Measurements from ENCODE around the gene AMOTL1. TPM values are rescaled to one million over a fixed set of nuclear protein-coding genes. Genes with fewer than 3 reads are reported as not detected.

Gene AMOTL1
- total and polyA plus RNA-seq, 2 of the 8 experiments (the other 6 are each of a cell fraction or from before 2014, with no cell fraction given), result 9.0 to 27.6 TPM

- 68% methylated on average over 4 of the region's 4 CpGs; no CpG with 5 or more reads in 1 of the 2 experiments for WGBS, 2 experiments (ENCODE audit: extremely low coverage in 1 of 2, insufficient coverage in 1 of 2, insufficient read length in 1 of 2, insufficient replicate concordance in 2 of 2, low coverage in 1 of 2, low lambda C conversion rate in 2 of 2, missing lambda C conversion rate in 1 of 2)
- CTCF ChIA-PET (ENCODE audit: partially characterized antibody), result interaction anchor here (6.2 kb wide), 1 partner anchor 16 kb away, joined by 44 read pairs; no protein-coding TSS in a partner anchor
- no peak for FAIRE-seq
Measured at GRCh38 chr11:94770563-94771120, 2.5 kb downstream of the AMOTL1 start.

More at GRCh38 chr11:94770563-94771120, 2.5 kb downstream of the AMOTL1 start:
- H2AK5ac ChIP-seq (ENCODE audit: low read depth, low read length), result no peak overlapping the region
- H3K18ac ChIP-seq (ENCODE audit: extremely low read depth, low read length), result no peak overlapping the region
- no peak overlapping the region for H3K56ac ChIP-seq (replicated peaks; ENCODE audit: insufficient read length, low read depth, low read length)
- no peak overlapping the region for H3K4ac ChIP-seq (replicated peaks; ENCODE audit: insufficient read length, low read depth, low read length)
- no peak overlapping the region for H3K23ac ChIP-seq (ENCODE audit: insufficient read length)
- H3K4me2 ChIP-seq (ENCODE audit: insufficient read depth in 1 of 2, low read depth in 2 of 2, low read length in 2 of 2), result peak overlapping the region; percentile 12 to 94
- peaks cover 8 to 68% of the 10 kb centered on the region in 2 experiments for H3K79me2 ChIP-seq (ENCODE audit: control insufficient read depth in 1 of 2, insufficient read depth in 2 of 2, low read length in 2 of 2)
- H3K9me3 ChIP-seq (ENCODE audit: insufficient read depth in 2 of 2, low read depth in 1 of 2, low read length in 1 of 2), result no peaks in the 10 kb centered on the region; a peak in 1 of 4 replicates
- H2BK15ac ChIP-seq (ENCODE audit: low read length), result no peak overlapping the region
- peaks cover 0 to 16% (median 9%) of the 10 kb centered on the region in 4 experiments; a peak in 5 of 7 replicates for H3K4me1 ChIP-seq (replicated peaks in 1 of 4; ENCODE audit: control insufficient read depth in 3 of 4, insufficient read depth in 4 of 4, low read length in 3 of 4)
- H4K5ac ChIP-seq (ENCODE audit: insufficient read length, low read depth, low read length), result no peak overlapping the region
- peaks cover 9% of the 10 kb centered on the region for H3K23me2 ChIP-seq (ENCODE audit: low read depth, low read length)
- no peaks in the 10 kb centered on the region for H3K36me3 ChIP-seq (ENCODE audit: control insufficient read depth in 2 of 4, insufficient read depth in 4 of 4, low read length in 3 of 4)
- H3K27me3 ChIP-seq (replicated peaks in 1 of 4; ENCODE audit: control insufficient read depth in 3 of 4, extremely low read depth in 1 of 4, insufficient read depth in 3 of 4, low read length in 3 of 4), result peaks cover 3 to 37% (median 33%) of the 10 kb centered on the region in 4 experiments
- DNase-seq (ENCODE audit: low read depth in 1 of 2, low spot score in 2 of 2), result no peak
- no peak overlapping the region for H3K14ac ChIP-seq (ENCODE audit: insufficient read length)
- TF ChIP-seq RNF2 (IDR thresholded peaks at IDR 0.05; ENCODE audit: borderline replicate concordance, low read depth, low read length, missing control alignments, poor library complexity, severe bottlenecking), result no peak
- TF ChIP-seq YY1 (IDR thresholded peaks at IDR 0.05; ENCODE audit: low read depth, low read length), result 0 out of 2 replicates have a peak, but pooled peaks have one; percentile 12
- H3K4me3 ChIP-seq (ENCODE audit: extremely low read depth in 1 of 4, insufficient read depth in 2 of 4, low read depth in 3 of 4, low read length in 4 of 4), result peak overlapping the region in 1 of 4 experiments; percentile 94; a peak in 2 of 8 replicates
- no peak overlapping the region for H3K9ac ChIP-seq (replicated peaks in 1 of 4; ENCODE audit: extremely low read depth in 1 of 4, low read depth in 3 of 4, low read length in 3 of 4)
- H4K8ac ChIP-seq (ENCODE audit: extremely low read depth, insufficient read depth, low read length), result no peak overlapping the region
- no peak overlapping the region for H3K27ac ChIP-seq (ENCODE audit: low read depth, low read length)
- no peak overlapping the region for H2BK20ac ChIP-seq (ENCODE audit: low read length)
- H2BK12ac ChIP-seq (ENCODE audit: low read depth, low read length), result no peak overlapping the region
- peaks cover 0 to 11% of the 10 kb centered on the region in 2 experiments for H4K20me1 ChIP-seq (replicated peaks in 1 of 2; ENCODE audit: control insufficient read depth in 1 of 2, insufficient read depth in 2 of 2, low read length in 2 of 2)
- POLR2A ChIA-PET (ENCODE audit: partially characterized antibody), result no interaction called here
- no peak overlapping the region for H4K91ac ChIP-seq (replicated peaks; ENCODE audit: insufficient read length, low read length)
- H2BK5ac ChIP-seq (ENCODE audit: low read depth, low read length), result no peak overlapping the region
- H3K79me1 ChIP-seq (ENCODE audit: low read depth, low read length), result peaks cover 4% of the 10 kb centered on the region; the same call in 1 of the 2 replicates
- H2BK120ac ChIP-seq (replicated peaks; ENCODE audit: low read depth, low read length), result no peak overlapping the region
- H2AFZ ChIP-seq (ENCODE audit: low read length), result no peak overlapping the region
